GM19397 (cell line): Measurements from ENCODE around the gene ADAP1.
"Not testable (repeated sequence)": the region's sequence is repeated elsewhere in the genome, so short reads cannot be mapped to it uniquely, and the experiment has no call there.

ENCODE experiments used
- ATAC-seq: cut with Tn5 transposase; IDR thresholded peaks from one replicate; pipeline ENCODE4 v1.9.1; 2021; ENCODE audit warnings: mild to moderate bottlenecking, moderate library complexity; ENCODE audit not compliant: unreplicated experiment

The ADAP1 gene, protein sequence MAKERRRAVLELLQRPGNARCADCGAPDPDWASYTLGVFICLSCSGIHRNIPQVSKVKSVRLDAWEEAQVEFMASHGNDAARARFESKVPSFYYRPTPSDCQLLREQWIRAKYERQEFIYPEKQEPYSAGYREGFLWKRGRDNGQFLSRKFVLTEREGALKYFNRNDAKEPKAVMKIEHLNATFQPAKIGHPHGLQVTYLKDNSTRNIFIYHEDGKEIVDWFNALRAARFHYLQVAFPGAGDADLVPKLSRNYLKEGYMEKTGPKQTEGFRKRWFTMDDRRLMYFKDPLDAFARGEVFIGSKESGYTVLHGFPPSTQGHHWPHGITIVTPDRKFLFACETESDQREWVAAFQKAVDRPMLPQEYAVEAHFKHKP

DNA sequence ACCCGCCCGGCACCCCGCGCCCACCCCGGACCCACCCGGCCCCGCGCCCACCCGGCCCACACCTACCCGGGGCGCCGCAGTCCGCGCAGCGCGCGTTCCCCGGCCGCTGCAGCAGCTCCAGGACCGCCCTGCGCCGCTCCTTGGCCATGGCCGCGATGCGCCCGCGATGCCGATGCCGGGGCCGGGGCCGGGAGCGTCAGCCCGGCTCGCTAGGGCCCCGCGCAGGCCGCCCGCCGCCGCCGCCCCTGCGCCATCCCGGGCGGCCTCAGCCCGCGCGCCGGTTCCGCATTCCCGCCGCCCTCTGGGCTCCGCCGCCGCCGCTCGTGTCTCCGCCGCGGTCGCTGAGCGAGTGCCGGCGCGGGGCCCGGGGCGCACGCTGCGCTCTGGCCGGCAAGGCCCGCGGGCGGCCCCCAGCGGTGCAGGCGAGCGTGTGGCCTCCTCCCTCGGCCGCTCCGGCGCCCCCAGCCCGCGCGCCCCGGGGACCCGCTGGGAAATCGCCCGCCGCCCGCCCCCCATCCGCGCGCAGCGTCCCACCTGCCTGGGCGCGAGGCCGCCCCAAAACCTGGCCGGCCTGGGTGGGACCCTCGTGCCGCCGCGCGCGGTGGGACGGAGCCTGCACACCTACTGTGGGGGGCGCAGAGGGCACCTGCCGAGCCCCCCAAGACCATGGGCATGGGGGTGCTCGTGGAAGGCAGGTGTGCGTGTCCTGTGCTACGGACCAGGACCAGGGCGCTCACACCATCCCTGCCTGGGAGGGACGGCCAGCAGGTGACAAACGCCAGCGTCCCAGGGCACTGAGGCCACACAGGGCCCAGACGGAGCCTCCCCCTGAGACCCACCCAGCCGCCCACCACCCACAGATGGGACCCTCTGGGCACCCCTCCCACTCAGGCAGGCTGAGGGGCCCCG, at the start of gene ADAP1:
ADAP1 (minus strand) TSS at position 351 of the 909 bp plus-strand sequence; CDS start at position 148, 203 bp downstream.
- peak; percentile 57 for ATAC-seq

DNA sequence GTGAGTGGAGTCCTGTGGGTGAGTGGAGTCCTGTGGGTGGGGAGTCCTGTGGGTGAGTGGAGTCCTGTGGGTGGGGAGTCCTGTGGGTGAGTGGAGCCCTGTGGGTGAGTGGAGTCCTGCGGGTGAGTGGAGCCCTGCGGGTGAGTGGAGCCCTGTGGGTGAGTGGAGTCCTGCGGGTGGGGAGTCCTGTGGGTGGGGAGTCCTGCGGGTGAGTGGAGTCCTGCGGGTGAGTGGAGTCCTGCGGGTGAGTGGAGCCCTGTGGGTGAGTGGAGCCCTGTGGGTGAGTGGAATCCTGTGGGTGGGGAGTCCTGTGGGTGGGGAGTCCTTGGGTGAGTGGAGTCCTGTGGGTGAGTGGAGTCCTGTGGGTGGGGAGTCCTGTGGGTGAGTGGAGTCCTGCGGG, 48.0 kb upstream of the ADAP1 start:
- ATAC-seq: not testable (repeated sequence)

DNA sequence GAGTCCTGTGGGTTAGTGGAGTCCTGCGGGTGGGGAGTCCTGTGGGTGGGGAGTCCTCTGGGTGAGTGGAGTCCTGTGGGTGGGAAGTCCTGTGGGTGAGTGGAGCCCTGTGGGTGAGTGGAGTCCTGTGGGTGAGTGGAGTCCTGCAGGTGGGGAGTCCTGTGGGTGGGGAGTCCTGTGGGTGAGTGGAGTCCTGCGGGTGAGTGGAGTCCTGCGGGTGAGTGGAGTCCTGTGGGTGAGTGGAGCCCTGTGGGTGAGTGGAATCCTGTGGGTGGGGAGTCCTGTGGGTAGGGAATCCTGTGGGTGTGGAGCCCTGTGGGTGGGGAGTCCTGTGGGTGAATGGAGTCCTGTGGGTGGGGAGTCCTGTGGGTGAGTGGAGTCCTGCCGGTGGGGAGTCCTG, 47.5 kb upstream of the ADAP1 start:
- not testable (repeated sequence) for ATAC-seq

DNA sequence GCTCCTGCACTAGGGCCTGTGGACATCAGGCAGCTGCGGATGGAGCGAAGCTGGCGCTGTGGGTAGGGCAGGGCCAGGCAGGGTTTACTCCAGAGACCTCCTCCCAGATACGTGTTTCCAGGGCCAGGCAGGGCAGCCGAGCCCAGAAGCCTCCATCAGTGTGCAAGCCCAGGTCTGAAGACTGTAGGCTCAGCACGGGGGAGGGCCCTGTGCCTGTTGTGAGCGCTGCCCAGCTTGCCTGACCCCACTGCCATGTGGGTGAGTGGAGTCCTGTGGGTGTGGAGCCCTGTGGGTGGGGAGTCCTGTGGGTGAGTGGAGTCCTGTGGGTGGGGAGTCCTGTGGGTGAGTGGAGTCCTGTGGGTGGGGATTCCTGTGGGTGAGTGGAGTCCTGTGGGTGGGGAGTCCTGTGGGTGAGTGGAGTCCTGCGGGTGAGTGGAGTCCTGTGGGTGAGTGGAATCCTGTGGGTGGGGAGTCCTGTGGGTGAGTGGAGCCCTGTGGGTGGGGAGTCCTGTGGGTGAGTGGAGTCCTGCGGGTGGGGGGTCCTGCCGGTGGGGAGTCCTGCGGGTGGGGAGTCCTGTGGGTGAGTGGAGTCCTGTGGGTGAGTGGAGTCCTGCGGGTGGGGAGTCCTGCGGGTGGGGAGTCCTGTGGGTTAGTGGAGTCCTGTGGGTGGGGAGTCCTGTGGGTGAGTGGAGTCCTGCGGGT, 46.7 kb upstream of the ADAP1 start:
- not testable (repeated sequence) for ATAC-seq

DNA sequence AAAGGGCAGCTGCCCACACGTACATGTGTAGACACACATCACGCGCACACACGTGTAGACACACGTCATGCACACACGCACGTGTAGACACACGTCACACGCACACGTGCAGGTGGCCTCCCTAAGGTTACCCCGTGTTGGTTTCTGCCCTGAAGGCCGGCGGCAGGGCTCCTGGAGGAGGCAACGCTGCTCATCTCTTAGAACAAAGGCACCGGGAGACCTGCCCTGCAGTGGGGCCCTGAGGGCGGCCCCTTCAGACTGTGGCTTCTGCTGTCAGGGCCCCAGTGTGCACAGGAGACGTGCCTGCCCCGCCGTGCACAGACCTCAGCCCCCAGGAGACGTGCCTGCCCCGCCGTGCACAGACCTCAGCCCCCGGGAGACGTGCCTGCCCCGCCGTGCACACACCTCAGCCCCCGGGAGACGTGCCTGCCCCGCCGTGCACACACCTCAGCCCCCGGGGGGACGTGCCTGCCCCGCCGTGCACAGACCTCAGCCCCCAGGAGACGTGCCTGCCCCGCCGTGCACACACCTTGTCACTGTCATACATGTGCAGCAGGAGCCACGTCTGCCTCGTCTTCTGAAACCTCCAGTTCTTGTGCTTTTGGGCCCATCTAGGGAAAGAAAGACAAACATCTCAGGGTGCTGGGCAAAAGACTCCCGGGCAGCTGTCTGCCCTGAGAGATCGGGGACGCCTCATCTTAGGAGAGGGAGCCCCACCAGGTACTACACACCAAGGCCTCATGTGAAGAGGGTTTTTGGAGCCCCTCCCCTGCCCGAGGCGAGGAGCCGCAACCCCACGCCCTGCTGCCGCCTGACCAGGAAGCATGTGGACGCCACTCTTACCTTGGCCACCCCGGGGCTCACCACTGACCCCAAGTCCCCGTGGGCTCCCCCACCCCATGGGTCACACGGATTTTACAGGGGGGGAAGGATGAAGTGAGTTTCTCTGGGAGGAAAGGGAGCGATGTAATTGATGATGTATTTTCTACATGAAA, 45.8 kb upstream of the ADAP1 start:
- no peak for ATAC-seq

DNA sequence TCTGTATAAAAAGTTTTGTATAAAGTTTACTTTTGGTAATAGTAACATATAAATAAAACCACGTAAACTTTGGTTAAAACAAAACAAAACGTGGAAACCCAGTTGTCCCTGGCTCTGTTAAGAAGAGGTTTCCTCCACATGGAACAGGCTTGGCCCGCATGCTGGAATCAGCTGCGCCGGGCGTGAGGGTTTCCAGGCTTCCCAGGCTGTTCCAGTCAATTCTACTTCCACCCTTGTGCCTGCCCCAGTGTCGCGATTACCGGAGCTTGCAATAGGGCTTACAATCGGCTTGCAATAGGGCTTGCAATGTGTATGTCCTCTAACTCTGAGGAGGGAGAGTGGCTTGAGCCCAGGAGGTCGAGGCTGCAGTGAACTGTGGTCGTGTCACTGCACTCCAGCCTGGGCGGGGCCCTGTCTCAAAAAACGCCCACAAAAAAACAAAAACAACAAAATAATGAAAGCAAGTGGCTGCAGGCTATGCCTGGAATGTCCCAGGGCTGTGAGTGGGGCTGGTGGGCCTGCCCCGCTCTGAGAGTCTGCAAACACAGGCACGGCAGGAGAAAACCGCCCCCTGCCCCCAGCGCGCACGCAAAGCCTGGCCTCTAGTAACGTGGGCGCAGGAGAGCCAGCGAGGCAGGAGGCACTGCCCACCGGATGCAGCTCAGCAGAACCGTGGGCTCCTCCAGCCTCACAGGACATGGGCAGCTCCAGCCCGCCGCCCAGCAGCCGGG, 44.8 kb upstream of the ADAP1 start:
- no peak for ATAC-seq

DNA sequence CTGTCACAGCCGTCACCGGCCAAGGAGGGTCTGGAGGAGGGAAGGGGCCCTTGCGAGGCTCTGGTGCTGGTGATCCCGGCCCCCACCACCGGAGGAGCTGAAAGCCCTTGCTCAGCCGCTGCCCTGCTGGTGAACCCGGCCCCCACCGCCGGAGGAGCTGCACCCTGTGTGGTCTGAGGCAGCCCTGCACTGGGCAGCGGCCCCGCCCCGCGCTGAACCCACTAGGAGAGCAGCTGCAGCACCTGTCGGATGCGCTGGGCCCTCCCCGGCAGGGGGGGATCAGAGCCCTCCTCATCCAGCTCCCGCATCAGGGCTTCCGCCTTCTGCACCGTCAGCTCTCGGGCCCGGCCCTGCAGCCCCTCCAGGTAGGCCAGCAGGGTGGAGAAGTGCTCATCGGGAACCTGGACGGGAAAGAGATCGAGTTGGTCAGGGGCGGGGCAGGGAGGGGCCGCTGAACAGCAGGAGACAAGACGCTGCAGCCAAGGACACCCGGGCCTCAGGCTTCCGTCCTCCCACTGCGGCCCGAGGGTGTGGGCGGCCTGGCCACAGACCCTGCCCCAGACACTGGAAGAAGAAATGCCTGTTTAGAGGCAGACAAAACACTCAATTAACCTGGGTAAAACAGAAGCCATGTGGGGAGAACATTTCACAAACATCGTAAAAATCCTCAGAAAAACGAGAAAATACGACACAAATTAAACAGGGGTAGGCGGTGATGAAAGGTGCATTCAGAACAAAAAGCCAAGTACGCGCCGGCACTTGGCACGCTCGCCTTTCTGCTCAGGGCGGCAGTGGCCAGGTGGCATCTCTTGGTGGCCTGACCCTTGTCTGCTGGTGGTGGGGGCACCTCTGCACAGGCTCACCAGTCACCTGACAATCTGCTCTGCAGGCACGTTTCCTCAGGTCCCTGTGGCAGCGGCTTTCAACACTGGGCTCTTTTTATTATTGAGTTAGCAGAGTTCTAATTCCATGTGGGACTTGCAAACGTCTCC, 43.2 kb upstream of the ADAP1 start:
- ATAC-seq: no peak

DNA sequence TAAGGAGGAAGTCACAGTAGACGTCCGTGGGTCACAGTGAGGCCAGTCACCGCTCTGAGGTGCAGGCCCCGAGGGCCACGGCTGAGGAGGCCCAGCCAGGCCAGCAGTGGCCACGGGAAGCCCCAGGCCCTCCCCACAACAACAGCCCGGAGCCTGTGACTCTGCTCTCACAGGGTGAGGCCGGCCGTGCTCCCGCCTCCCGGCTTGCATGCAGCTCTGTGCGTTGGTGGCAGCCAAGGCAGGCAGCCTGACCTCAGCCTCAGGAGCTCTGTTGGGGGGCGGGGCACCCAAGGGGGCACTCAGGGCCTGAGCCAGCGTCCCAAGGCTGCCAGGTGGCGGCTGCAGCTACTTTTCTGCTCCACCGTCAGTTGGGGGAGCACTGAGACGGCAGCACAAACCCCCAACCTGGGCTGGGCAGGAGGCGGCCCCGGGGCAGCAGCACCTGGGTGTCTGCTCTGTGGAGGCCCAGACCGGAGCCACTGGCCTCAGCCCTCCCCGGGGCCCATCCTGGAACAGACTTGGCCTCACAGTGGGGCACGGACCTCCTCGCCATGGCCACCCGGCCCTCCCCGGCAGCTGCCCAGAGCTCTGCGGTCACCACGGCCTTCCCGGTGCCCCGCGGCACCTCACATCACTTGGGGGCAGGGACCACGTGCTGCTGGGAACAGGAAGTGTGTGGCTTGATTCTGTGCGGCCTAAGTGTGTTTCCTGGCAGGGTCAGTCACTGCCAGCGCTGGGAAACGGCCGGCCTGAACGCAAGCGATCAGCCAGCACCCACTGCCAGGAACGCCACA, 41.8 kb upstream of the ADAP1 start:
- no peak for ATAC-seq

DNA sequence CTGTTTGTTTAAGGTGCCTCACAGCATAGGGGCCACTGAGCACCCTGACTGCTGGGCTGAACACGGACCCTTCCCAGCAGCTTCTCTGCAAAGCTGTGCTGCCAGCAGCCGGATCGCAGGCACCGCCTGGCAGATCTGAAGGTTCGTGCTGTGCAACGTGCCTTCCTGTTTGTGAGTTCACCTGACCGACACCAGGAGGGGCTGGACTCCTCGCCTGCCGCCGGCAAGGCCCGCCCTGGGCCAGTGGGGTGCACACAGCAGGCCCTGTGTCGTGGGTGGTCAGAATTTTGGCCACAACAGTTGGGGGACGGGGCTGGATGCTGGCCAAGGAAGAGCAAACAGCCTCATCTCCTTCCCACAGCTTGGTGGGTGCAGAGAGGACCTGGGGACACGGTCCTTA, 41.1 kb upstream of the ADAP1 start:
- no peak for ATAC-seq

DNA sequence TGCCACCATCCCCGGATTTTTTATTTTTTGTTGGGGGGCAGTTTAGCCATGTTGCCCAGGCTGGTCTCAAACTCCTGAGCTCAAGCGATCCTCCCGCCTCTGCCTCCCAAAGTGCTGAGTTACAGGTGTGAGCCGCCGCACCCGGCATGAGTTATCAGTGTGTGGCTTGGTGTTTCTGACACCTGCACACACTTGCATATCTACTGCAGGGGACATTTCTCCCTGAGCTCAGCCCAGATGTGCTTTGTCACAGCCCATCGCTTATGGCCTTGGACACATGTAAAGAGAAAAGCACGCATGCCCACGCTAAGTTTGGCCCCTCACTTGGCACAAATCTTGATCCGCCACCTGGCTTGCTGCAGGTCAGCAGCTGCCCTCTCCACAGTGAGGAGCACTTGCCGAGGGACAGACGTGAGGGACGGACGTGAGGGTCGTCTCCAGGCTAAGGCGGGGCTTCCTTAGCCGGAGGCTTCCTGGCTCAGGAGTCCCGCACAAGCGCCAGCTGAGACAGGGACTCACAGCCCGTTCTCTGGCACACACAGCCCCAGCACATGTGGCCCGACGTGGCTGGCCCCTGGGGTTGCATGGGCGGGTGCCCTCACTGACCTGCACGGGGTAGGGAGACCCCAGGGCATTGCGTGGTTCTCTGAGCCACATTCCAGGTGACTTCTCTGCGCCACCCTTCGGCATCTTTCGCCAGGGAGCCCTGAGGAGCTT, 40.3 kb upstream of the ADAP1 start:
- no peak for ATAC-seq

DNA sequence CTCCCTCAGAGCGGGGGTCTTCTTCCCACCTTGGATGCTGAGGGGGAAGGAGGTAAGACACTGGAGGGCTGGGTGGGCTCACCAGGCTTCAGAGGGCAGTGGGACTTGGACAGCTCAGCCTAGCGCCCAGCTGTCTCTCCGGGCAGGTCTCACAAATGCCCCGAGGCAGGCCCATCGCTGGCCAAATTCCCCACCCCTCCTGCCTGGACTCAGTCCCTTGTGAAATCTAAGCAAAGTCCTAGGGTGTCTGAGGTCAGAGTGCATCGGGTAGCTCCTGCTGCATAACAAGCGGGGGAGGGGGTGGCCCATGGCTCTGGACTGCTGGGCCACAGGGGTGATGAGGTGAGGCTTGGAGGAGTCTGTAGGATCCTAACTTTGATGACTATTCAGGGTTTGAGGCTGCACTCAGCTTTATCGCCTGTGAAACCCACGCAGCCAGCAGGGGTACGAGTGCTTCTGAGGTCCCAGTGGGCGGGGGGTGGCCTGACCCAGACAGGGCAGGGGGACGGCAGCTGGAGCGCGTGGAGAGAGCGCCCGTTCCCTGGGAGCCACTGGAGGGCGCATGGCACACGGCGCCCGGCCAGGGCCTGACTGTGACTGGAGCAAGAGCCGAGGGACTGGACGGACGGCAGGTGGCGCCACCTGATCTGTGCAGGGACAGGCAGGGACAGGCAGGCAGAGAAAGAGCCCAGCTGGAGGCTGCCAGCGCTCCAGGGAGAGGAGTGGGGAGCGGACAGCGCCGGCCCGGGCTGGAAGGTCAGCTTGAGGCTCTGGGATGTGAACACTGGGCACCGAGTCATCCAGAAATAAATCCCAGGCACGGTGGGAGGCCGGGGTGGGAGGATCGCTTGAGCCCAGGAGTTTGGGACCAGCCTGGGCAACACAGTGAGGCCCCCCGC, 38.5 kb upstream of the ADAP1 start:
- ATAC-seq: peak; percentile 79

DNA sequence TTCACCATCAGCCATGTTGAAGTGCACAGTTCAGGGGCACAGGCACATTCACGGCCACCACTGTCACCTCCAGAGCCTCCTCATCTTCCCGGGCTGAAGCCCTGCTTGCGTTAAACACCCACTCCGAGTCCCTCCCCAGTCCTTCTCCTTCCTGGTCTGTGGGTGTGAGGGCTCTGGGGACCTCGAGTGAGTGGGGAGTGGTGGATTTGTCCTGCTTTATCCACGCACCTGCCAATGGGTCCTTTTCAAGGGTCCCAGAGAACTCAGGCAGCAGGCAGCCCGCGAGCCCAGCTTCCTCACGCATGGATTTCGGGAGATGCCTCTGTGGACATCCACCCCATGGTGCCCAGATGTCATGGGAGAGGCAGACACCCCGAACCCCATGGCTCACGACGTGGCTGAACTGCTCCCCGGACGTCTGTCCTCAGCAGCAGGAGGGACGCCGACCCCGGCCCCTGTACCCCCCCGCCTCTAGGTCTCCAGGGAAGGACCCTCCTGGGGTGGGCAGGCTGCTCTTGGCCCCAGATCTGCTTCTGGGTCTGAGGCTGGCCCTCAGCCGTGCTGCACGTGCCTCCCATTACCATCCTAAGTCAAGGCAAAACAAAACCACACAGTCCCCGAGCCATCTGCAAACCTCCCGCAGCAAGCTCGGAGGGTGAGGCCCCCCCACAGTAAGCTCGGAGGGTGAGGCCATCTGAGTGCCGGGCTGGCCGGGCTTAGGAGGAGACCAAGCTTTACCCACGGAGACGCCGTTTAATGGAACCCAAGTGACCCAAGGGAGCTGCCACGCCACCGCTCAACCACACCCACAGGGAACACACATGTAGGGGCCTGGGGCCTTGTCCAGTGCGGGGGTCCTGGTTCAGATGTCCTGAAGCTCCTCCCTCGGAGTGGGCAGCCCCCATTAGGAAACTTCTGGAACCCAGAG, 37.5 kb upstream of the ADAP1 start:
- ATAC-seq: no peak

DNA sequence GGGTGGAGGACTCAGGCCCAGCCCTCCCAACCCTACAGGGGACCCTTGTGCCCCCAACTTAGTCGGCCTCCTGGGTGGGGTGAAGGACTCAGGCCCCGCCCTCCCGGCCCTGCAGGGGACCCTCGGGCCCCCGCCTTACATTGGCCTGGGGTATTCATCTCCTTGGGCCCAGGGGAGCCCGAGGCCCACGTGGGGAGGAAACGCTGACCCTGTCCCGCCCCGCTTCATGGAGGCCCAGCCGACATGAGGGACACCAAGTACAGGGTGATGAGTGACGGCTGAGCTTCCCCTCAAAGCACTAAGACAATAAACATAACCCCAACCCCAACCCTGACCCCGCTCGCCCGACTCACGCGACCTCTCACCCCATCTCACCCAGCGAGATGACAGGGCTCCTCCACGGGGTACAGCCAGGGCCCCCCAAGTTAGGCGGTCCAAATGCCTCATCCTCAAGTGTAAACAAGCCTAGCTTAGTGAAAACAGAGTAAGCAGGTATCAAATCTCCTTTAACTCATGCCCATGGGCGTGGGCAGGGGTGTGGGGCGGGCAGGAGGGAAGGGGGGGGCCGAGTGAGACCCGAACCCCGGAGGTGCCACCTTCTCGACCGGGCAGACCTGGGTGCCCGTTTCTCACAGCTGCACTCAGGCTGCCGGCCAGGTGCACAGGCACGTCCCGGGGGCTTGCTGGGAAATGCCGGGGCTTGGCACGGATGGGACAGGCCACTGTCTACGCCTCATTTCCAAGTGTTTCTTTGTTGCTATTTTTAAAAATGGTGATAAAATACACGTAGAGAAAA, 36.7 kb upstream of the ADAP1 start:
- no peak for ATAC-seq

DNA sequence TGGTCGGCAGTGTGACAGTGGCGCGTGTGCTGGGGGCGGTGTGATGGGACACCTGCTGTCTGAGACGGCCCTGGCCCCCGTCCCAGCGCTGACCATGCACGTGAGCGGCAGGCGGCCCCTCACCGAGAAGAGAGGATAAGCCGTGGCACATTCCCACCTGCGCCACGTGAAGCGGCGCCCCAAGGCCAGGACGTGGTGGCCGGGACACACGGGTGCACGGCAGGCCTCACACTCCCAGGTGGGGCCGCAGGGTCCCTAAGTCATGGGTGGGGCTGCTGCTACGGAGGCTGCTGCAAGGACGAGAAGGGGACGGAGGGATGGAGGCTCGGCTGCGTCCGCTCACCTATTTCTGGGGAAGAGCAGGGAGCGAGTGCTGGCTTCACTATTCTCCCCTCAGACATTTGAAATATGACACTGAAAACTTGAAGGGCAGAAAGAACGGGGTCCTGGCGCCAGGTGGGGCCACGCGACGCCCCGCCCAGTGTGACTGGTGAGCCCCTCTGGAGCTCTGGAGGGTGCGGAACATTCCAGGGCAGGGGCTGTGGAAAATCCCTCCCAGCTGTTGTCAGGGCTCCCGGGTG, 36.0 kb upstream of the ADAP1 start:
- no peak for ATAC-seq
